ENCODE data around the gene SSH3.

DNA sequence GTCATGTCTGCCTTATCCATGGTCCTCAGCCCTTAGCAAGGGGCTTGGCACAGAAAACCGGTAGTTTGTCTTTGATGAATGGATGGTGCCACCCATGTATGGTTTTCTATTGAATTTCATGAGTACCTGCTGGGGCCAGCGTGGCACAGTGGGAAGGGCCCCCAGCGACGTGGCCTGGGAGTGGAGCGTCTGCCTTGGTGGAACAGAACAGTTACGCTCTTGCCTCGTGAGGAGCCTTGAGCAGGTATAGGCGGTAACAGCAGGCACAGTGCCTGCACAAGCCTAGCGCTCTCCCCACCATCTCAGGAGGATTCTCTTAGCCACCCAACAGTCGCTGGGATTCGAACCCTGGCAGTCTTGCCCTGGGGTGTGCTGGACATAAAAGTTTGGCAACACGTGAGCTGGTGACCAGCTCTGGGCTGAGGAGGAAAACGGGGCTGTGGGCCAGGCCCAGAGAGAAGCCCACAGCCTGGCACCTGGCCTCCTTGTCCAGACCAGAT, 3.0 kb upstream of the SSH3 start:
- TF ChIP-seq POLR2AphosphoS5 (IDR thresholded peaks at IDR 0.05) = no peak
- TF ChIP-seq, protein P1, sequence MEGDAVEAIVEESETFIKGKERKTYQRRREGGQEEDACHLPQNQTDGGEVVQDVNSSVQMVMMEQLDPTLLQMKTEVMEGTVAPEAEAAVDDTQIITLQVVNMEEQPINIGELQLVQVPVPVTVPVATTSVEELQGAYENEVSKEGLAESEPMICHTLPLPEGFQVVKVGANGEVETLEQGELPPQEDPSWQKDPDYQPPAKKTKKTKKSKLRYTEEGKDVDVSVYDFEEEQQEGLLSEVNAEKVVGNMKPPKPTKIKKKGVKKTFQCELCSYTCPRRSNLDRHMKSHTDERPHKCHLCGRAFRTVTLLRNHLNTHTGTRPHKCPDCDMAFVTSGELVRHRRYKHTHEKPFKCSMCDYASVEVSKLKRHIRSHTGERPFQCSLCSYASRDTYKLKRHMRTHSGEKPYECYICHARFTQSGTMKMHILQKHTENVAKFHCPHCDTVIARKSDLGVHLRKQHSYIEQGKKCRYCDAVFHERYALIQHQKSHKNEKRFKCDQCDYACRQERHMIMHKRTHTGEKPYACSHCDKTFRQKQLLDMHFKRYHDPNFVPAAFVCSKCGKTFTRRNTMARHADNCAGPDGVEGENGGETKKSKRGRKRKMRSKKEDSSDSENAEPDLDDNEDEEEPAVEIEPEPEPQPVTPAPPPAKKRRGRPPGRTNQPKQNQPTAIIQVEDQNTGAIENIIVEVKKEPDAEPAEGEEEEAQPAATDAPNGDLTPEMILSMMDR (IDR thresholded peaks at IDR 0.05) = no peak
- TF ChIP-seq POLR2A (IDR thresholded peaks at IDR 0.05) = no peak

All from upper lobe of left lung (tissue), 4 donors.